Measurements from ENCODE around the gene PDE11A. TPM values are rescaled to one million over a fixed set of nuclear protein-coding genes. Genes with fewer than 3 reads are reported as not detected.

PDE11A gene
- polyA plus RNA-seq, 2 of the 4 experiments (the other 2 are of a cell fraction) = 3.6 to 5.6 TPM

DNA sequence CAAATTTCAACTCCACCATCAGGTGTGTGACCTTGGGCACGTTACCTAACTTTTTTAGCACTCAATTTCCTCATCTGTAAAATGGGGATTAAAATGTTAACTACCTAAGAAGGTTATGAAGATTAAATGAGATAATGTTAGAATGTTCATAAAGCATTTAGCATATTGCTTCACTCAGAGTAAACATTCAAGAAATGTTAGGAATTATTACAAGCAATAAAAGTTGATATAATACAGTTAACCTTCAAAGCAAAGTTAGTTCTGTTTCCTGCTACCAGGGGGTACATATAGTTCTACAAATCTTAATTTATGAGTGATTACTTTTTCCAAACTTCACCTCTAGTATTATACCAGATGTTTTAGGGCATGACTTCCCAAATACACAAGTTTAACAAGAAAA, 254.2 kb downstream of the PDE11A start:
- CTCF ChIA-PET = no interaction called here
- Histone ChIP-seq H3K4me2 (no peak overlapping the region), H3K4me1 (no peaks in the 10 kb centered on the region), H3K9me3 (no peaks in the 10 kb centered on the region), H3K4me3 (no peak overlapping the region), H3K27ac (no peak overlapping the region)
- FAIRE-seq (no peak), DNase-seq (ENCODE audit: low read depth in 1 of 2, low spot score in 1 of 2) (no peak), ATAC-seq (no peak)
- WGBS (ENCODE audit: missing lambda C conversion rate) = 26% methylated on average over 1 of the region's 1 CpG
- POLR2A ChIA-PET = no interaction called here
- TF ChIP-seq ZNF302 (CRISPR knock-in tag; IDR thresholded peaks at IDR 0.05) (no peak), HOXB5 (CRISPR knock-in tag; IDR thresholded peaks at IDR 0.05) (no peak), RCOR1 (IDR thresholded peaks at IDR 0.05; ENCODE audit: low read depth, low read length) (no peak)
- TF ChIP-seq, protein P1, sequence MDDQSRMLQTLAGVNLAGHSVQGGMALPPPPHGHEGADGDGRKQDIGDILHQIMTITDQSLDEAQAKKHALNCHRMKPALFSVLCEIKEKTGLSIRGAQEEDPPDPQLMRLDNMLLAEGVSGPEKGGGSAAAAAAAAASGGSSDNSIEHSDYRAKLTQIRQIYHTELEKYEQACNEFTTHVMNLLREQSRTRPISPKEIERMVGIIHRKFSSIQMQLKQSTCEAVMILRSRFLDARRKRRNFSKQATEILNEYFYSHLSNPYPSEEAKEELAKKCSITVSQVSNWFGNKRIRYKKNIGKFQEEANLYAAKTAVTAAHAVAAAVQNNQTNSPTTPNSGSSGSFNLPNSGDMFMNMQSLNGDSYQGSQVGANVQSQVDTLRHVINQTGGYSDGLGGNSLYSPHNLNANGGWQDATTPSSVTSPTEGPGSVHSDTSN (IDR thresholded peaks at IDR 0.05) = no peak

DNA sequence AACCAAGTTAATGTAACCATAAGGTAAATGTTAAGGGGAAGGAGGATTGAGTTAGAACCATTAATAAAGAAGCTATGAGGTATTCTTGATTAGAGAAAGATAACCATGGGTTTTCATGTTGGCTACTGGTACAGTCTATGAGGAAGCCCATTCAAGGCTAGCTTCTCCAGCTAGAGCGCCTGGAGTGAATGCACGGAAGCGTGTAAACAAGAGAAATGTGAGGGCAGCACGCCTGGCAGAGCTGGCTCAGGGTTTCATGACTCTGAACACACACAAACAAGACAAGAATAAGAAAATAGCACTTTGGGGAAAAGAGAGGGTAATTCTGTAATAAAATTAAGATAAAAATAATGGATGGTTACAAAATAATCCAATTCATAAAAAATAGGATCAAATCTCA, 255.3 kb downstream of the PDE11A start:
- Histone ChIP-seq H3K27ac (no peak overlapping the region), H3K4me3 (no peak overlapping the region), H3K4me2 (no peak overlapping the region), H3K9me3 (no peaks in the 10 kb centered on the region), H3K4me1 (no peaks in the 10 kb centered on the region)
- ATAC-seq = no peak
- no peak for FAIRE-seq
- no peak for TF ChIP-seq EP300 (IDR thresholded peaks at IDR 0.05)
- no peak for TF ChIP-seq CBX8 (IDR thresholded peaks at IDR 0.05)
- POLR2A ChIA-PET = no interaction called here
- DNase-seq (ENCODE audit: low read depth in 1 of 2, low spot score in 1 of 2) = no peak
- CTCF ChIA-PET = no interaction called here
- 71% methylated on average over 4 of the region's 4 CpGs for WGBS (ENCODE audit: missing lambda C conversion rate)

DNA sequence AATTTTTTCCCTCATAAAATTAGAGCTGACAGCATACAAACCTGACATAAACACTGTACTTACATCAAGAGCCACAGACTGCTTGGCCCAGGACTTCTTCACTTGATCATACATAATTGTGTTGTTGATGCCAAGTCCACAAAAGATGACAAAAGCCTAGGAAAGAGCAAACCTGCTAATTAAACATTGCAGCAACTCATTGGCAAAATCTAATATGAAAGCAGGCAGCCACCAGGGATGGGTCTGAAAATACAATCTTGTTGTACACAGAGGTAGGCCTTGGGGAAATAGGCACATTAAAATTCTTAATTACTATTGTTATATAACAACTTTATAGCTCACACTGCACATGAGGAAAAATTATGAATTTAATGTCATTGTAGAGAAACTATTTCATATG, 255.8 kb downstream of the PDE11A start:
- no peak overlapping the region for H3K27ac ChIP-seq
- FAIRE-seq = no peak
- no peak for ATAC-seq
- no peak for DNase-seq (ENCODE audit: low read depth in 1 of 2, low spot score in 1 of 2)
- H3K4me2 ChIP-seq = no peak overlapping the region
- H3K4me1 ChIP-seq = no peaks in the 10 kb centered on the region
- H3K9me3 ChIP-seq = no peaks in the 10 kb centered on the region
- H3K4me3 ChIP-seq = no peak overlapping the region
- ChIA-PET POLR2A (no interaction called here), CTCF (no interaction called here)
- TF ChIP-seq NFE2L2 (conservative IDR thresholded peaks at IDR 0.05; ENCODE audit: low read length) (no peak), NR3C1 (IDR thresholded peaks at IDR 0.05) (no peak), RNF2 (IDR thresholded peaks at IDR 0.05; ENCODE audit: borderline replicate concordance, low read depth) (no peak), SREBF2 (IDR thresholded peaks at IDR 0.05) (no peak), GATA3 (IDR thresholded peaks at IDR 0.05; ENCODE audit: borderline replicate concordance) (no peak), MYC (IDR thresholded peaks at IDR 0.05; ENCODE audit: borderline replicate concordance, low read length) (no peak), PHF8 (IDR thresholded peaks at IDR 0.05; ENCODE audit: borderline replicate concordance, low read depth) (no peak), RAD21 (conservative IDR thresholded peaks at IDR 0.05 in 1 of 2, IDR thresholded peaks at IDR 0.05 in 1 of 2) (no peak), JUN (IDR thresholded peaks at IDR 0.05) (no peak), CHD2 (IDR thresholded peaks at IDR 0.05; ENCODE audit: low read length, partially characterized antibody) (no peak), TFCP2L1 (CRISPR knock-in tag; IDR thresholded peaks at IDR 0.05) (no peak), HOXA7 (CRISPR knock-in tag; IDR thresholded peaks at IDR 0.05) (no peak), KDM5A (IDR thresholded peaks at IDR 0.05) (no peak), FOXS1 (CRISPR knock-in tag; IDR thresholded peaks at IDR 0.05) (no peak)
- TF ChIP-seq, protein P2, sequence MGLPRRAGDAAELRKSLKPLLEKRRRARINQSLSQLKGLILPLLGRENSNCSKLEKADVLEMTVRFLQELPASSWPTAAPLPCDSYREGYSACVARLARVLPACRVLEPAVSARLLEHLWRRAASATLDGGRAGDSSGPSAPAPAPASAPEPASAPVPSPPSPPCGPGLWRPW (IDR thresholded peaks at IDR 0.05) = no peak
- TF ChIP-seq, protein P1 (IDR thresholded peaks at IDR 0.05) = no peak

Measured in A549 (cell line).